WI38 (cell line): ENCODE results near the gene STAG3.
"Not testable (repeated sequence)": the region's sequence is repeated elsewhere in the genome, so short reads cannot be mapped to it uniquely, and the experiment has no call there.

Source experiments
- H3K4me3 ChIP-seq: 2 replicates; pipeline ENCODE4 v1.5.1; 2011; ENCODE audit warnings: low read depth, mild to moderate bottlenecking, control low read depth, low read length
- CTCF ChIP-seq: IDR thresholded peaks from 2 replicates; pipeline ENCODE4 v1.5.1; 2012; ENCODE audit warnings: low read depth, mild to moderate bottlenecking, control low read depth, low read length

Gene STAG3

GRCh38 chr7:100212631-100213286 lies 35.0 kb downstream of the STAG3 start:
- TF ChIP-seq CTCF = no peak
- no peak overlapping the region for H3K4me3 ChIP-seq

- no peak for TF ChIP-seq CTCF
- H3K4me3 ChIP-seq = no peak overlapping the region
These were observed 36.0 kb downstream of the STAG3 start for GRCh38 chr7:100213672-100214071.

DNA sequence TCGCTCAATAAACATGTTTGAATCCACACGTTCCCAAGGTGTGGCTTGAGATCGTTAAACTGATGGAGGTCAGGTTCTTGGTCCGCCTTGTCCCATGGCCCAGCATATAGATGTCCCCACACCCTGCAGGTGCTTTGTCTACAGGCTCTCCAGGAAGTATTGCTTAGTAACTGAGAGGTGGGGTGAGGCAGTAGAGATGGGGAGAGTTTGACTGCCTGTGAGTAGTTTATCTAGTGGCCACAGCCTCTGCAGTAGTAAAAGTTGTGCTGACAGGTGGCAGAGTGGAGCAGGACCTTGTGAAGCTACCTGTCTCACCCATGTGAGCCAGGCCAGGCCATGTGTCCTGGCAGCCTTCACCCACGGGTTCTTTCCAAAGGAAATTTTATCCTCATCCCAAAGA lies 36.6 kb downstream of the STAG3 start:
- H3K4me3 ChIP-seq = not testable (repeated sequence)

DNA sequence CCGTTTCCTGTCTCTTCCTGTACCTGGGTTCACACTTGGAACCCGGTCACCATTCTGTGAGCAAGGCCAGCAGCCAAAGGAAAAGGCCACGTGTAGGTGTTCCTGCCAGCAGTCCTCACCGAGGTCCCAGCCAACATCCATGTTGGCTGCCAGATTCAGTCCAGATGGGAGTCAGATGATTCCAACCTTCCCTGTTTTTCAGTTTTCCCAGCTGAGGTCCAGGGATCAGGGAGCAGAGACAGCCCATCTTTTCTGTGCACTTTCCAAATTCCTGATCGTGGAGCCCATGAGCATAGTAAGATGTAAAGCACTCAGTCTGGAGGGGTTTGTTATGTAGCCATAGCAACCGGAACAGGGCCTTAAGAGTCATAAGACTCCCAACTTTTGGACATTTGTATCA lies 38.2 kb downstream of the STAG3 start:
- TF ChIP-seq CTCF = no peak
- no peak overlapping the region for H3K4me3 ChIP-seq

GRCh38 chr7:100217934-100218333 lies 40.2 kb downstream of the STAG3 start:
- TF ChIP-seq CTCF = peak; percentile 20; the same call in 1 of the 2 replicates
- H3K4me3 ChIP-seq = not testable (repeated sequence)

DNA sequence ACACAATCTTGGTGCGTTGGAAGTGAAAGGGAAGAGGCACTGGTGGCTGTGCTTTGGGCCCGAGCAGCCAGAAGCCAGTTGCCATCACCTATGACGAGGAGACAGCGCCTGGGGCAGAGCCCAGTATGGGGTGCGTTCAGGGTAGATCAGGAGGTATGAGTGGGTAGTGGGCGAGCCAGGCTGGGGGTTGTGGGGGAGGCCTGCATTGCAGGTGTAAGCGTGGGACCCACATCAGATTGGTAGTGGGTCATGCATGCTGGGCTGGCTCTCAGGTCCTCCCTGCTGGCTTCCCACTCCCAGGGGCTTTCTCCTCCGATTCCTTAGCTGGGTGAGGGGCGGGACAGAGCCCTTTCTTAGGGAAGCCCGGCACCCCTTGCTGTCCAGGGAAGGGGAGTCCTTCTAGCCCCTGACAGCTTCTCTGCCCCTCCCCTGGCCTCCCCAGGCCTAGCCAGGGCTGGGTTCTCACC lies 41.6 kb downstream of the STAG3 start:
- no peak for TF ChIP-seq CTCF
- H3K4me3 ChIP-seq = no peak overlapping the region

DNA sequence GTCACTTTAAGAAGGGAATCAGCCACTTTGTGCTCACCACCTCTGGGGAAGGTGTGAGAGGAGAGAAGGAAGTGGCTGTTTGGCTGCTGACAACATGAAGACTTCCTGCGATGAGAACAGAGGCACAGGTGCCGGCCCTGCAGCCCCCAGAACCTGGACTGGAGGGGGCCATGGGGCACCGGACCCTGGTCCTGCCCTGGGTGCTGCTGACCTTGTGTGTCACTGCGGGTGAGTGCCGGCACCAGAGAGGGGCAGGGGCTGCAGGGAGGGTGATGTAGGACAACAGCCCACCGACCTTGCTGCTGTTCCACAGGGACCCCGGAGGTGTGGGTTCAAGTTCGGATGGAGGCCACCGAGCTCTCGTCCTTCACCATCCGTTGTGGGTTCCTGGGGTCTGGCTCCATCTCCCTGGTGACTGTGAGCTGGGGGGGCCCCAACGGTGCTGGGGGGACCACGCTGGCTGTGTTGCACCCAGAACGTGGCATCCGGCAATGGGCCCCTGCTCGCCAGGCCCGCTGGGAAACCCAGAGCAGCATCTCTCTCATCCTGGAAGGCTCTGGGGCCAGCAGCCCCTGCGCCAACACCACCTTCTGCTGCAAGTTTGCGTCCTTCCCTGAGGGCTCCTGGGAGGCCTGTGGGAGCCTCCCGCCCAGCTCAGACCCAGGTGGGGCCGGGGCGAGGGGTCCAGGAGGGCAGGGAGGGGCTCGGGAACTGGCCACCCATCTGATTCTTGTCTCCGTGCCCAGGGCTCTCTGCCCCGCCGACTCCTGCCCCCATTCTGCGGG lies 42.3 kb downstream of the STAG3 start, which contains the start of gene PVRIG:
TSS of gene PVRIG (plus strand) at position 149 of the 785 bp plus-strand sequence. CDS start at position 171, 22 bp downstream.
- H3K4me3 ChIP-seq = not testable (repeated sequence)

GRCh38 chr7:100220586-100221230 lies 43.0 kb downstream of the STAG3 start:
- TF ChIP-seq CTCF = no peak
- H3K4me3 ChIP-seq = no peak overlapping the region
